Stimulated activated CD4-positive, alpha-beta T cell treated with anti-CD3 and anti-CD28 coated beads, TNF-alpha, amount 100 ng/mL, for 24 hours (primary cell): ENCODE measurements around the gene ASXL3.

Experiments
- DNase-seq, 3 experiments: peaks; one replicate each; pipeline ENCODE4 v3.0.0-alpha.2; 2020; ENCODE audit warnings: low read depth in 3 of 3

Gene ASXL3

GRCh38 chr18:33717339-33717738 lies 139.3 kb downstream of the ASXL3 start:
- DNase-seq, result no peak

GRCh38 chr18:33720133-33720532 lies 142.1 kb downstream of the ASXL3 start:
- no peak for DNase-seq

GRCh38 chr18:33729556-33729955 lies 151.5 kb downstream of the ASXL3 start:
- DNase-seq, result no peak

GRCh38 chr18:33733376-33733775 lies 155.4 kb downstream of the ASXL3 start:
- no peak for DNase-seq

DNA sequence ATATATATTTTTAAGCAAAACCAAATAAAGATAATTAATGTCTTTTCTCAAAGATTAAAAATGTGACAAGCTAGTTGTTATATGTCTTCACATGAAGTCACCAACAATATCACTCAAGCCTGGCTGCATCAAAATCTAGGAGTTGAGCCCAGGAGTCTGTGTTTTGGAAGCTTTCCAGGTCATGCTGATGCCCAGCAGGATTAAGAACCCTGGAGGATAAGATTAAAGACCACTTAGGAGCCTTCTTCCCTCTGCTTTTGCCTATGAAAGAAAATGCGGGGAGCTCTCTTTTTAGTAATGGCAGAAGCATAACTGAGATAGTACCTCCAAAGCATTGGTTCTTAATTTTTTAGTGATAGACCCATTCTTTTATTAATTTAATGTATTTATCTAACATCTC lies 157.4 kb downstream of the ASXL3 start:
- DNase-seq, result no peak

- no peak for DNase-seq
Measured at GRCh38 chr18:33741760-33742159, 163.7 kb downstream of the ASXL3 start.

GRCh38 chr18:33744032-33744697 lies 166.1 kb downstream of the ASXL3 start:
- no peak for DNase-seq

- no peak for DNase-seq
Measured at GRCh38 chr18:33745151-33745795, 167.3 kb downstream of the ASXL3 start.

DNA sequence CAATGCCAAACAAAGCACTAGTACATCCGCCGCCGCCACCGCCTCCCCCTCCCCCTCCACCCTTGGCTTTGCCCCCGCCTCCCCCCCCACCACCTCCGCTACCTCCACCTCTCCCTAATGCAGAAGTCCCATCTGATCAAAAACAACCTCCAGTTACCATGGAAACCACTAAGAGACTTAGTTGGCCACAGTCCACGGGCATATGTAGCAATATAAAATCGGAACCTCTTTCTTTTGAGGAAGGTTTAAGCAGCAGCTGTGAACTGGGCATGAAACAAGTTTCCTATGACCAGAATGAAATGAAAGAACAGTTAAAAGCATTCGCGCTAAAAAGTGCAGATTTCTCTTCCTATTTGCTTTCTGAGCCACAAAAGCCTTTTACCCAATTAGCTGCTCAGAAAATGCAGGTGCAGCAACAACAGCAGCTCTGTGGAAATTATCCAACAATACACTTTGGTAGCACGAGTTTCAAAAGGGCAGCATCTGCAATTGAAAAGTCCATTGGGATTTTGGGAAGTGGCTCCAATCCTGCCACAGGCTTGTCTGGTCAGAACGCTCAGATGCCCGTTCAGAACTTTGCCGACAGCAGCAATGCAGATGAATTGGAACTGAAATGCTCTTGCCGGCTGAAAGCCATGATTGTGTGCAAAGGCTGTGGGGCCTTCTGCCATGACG lies 168.0 kb downstream of the ASXL3 start:
- no peak for DNase-seq

GRCh38 chr18:33749834-33750233 lies 171.8 kb downstream of the ASXL3 start:
- no peak for DNase-seq

DNA sequence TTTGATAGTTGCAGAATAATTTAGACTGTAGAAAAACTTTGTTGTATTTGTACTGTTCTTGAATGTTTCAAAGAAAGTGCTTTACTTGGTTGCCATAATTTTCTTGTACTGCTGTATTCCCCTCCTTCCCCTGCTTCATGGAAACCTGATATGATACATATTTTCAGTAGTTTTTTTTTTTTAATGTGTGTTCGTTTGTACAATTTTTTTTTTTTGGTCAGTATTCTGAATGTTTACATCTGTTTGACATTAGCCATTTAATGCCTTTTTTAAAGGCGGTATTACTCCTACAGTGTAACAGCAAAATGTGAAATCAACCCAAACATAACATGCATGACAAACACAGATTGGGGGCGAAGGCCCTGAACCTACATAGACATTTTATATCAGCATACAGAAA lies 172.3 kb downstream of the ASXL3 start:
- DNase-seq, result no peak

- DNase-seq, result no peak
Measured at GRCh38 chr18:33751613-33752221, 173.7 kb downstream of the ASXL3 start.

- no peak for DNase-seq
Measured at GRCh38 chr18:33755391-33755790, 177.4 kb downstream of the ASXL3 start.

- DNase-seq, result no peak
Measured at GRCh38 chr18:33755931-33756560, 178.0 kb downstream of the ASXL3 start.

DNA sequence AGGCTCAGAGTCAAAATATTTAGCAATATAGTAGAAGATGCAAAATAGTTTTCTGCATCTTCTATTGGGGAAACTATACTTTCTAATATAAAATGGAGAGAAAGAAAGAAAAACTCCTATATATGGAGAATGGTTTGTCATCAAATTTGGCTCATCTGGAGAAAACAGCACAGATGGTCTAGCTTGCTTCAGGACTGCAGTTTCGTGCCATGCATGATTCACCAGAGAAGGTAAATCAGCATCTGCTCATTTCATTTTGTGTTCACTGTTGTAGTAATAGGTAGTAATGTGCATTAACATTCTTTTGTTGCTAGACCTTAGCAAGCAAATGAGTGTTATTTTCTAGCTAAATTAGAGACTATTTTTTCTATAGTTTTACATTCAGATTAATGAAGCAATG lies 179.0 kb downstream of the ASXL3 start:
- no peak for DNase-seq

DNA sequence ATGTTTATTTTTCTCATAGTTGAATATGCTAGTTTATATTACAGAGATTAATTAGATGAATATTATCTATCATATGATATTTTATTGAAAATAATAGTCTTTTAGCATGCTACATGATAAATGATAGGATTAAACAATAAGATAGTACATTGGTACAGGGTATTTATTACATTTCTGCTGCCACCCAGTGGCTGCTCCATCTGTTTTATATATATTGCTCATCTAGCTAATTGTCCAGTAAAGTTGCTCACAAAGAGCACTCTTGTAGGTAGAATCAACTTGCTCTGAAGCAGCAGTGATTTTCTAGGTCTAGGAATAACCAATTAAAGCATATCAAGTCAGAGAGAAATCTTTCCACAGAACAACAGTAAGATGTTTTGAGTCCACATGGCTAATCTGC lies 183.3 kb downstream of the ASXL3 start:
- no peak for DNase-seq

DNA sequence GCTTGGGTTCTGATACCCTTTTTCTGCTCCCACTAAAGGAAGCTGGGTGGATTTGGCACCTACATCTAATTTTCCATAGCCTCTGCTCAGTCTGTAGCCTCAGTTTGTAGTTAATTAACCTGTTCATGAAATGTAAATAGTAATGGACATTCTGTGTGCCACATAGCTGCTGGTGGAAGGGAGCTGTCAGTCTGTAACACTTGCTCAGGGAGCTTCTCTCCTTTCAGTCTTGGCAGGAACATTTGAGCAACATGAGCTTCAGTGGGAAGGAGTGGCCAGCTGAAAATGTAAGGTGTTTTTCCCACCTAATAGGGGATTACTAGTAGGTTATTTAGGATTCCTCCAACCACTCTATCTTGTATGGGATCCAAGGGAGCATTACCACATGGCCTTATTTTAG lies 203.4 kb downstream of the ASXL3 start:
- DNase-seq, result no peak
